Ovary (tissue), 9 donors: Measurements from ENCODE around the gene ANO6. TPM values are rescaled to one million over a fixed set of nuclear protein-coding genes. Genes with fewer than 3 reads are reported as not detected.

Experiments
- DNase-seq, 5 donors: peaks; one replicate each; pipeline ENCODE4 v3.0.0-alpha.2; 2019 to 2020
- H3K27ac ChIP-seq, 2 donors: fragments of 200-600 bp; one replicate each; pipeline versions ENCODE4 v1.5.1 to v1.8.0; 2019 to 2022
- H3K27me3 ChIP-seq: fragments of 200-600 bp; one replicate; pipeline ENCODE4 v1.8.0; 2022
- H3K36me3 ChIP-seq: fragments of 200-600 bp; sonication (generic); one replicate; pipeline ENCODE4 v1.5.1; 2019
- H3K4me1 ChIP-seq: one replicate; pipeline ENCODE4 v1.8.1; 2013; ENCODE audit warnings: mild to moderate bottlenecking, moderate library complexity; ENCODE audit not compliant: insufficient read depth
- H3K4me3 ChIP-seq: fragments of 200-600 bp; sonication (generic); one replicate; pipeline ENCODE4 v1.5.1; 2017
- H3K9me3 ChIP-seq, 2 donors: fragments of 200-600 bp in 1 of 2; sonication (generic) in 1 of 2; one replicate each; pipeline versions ENCODE4 v1.5.1 to v1.8.1; 2013 to 2019; ENCODE audit warnings: mild to moderate bottlenecking in 1 of 2, moderate library complexity in 1 of 2
- CTCF ChIP-seq, 3 donors: fragments of 450-650 bp in 2 of 3; fragments of 200-600 bp in 1 of 3; IDR thresholded peaks; one replicate each; pipeline versions ENCODE4 v1.5.1 to v1.8.0; 2016 to 2022; ENCODE audit warnings: antibody characterized with exemption in 3 of 3, mild to moderate bottlenecking in 1 of 3
- EP300 ChIP-seq: sonication (generic); formaldehyde crosslinking; IDR thresholded peaks from one replicate; pipeline ENCODE4 v1.6.1; 2017; ENCODE audit warnings: antibody characterized with exemption
- POLR2A ChIP-seq: fragments of 450-650 bp; IDR thresholded peaks from one replicate; pipeline ENCODE4 v1.6.1; 2017; ENCODE audit warnings: antibody characterized with exemption, mild to moderate bottlenecking, moderate library complexity
- WGBS, 3 donors: extraction: QIAGEN DNeasy Blood & Tissue Kit in 1 of 3; methylation state at CpG; one replicate each; pipeline versions ENCODE4 v1.1.5 to v1.1.7; 2013 to 2017; 5-methylcytosine and 5-hydroxymethylcytosine counted together
- intact Hi-C, 4 donors: fragments of 100-400 bp; cut with DNase I; formaldehyde crosslinking; loops; one replicate each; pipeline versions ENCODE4 v1.11.0 to v1.15.1; 2022 to 2023
- polyA plus RNA-seq, 2 donors: library from polyadenylated mRNA; stranded (reverse); fragments of 200-250 nt in 1 of 2; fragments of 350-450 nt in 1 of 2; fragmentation: Illumina TruSeq in 1 of 2; extraction: RNeasy Lipid Tissue Mini Kit (QIAGEN cat#74804) in 1 of 2; gene quantifications; one replicate each; pipeline ENCODE4 v1.2.3, GENCODE V29; 2013 to 2014
- total RNA-seq, 7 donors: library from RNA; depleted of rRNA in 2 of 7; stranded (reverse); fragments of >200 nt in 2 of 7; fragmentation: NEBNext Ultra II Directional in 3 of 7; extraction: Animal tissue kit (Norgen Biotek cat#: 25700) in 3 of 7; gene quantifications; one replicate each; pipeline versions ENCODE4 v1.1.0 to v1.2.4, GENCODE V29; 2016 to 2023
- donor health status: DM: no; HTN: no; CAD: no; lungs with moderate emphysema.
- donor health status: DM: no; HTN: no; CAD: no.
- donor health status: Bipolar disorder and iron deficiency.
- donor health status: DM: yes; HTN: yes; CAD: no.
- donor health status: DM: no; HTN: no; CAD: no.
- donor health status: DM: yes; HTN: yes; CAD: no.

The ANO6 gene
- total and polyA plus RNA-seq, 9 donors: 38.8 to 88.5 (median 63.2) TPM

DNA sequence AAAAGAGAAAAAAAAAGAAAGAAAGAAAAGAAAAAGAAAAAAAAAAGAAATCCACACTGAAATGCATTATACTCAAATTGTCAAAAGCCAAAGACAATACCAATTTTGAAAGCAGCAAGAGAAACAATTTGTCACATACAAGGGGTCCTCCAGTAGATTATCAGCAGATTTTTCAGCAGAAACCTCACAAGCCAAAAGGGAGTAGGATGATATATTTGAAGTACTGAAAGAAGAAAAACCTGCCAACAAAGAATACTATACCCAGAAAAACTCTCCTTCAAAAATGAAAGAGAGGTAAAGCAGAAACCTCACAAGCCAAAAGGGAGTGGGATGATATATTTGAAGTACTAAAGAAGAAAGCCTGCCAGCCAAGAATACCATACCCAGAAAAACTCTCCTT, 37.1 kb upstream of the ANO6 start:
- H3K4me1 ChIP-seq: no peaks in the 10 kb centered on the region
- peaks cover 4 to 9% of the 10 kb centered on the region in 2 donors for H3K9me3 ChIP-seq
- H3K27me3 ChIP-seq: no peaks in the 10 kb centered on the region
- no peak overlapping the region for H3K4me3 ChIP-seq
- no peak for DNase-seq
- H3K27ac ChIP-seq: no peak overlapping the region
- TF ChIP-seq CTCF (IDR thresholded peaks at IDR 0.05): no peak
- no peaks in the 10 kb centered on the region for H3K36me3 ChIP-seq
- intact Hi-C loops: no loop called here

- TF ChIP-seq POLR2A (no peak), CTCF (IDR thresholded peaks at IDR 0.05) (no peak), EP300 (no peak)
- H3K36me3 ChIP-seq: no peaks in the 10 kb centered on the region
- DNase-seq: no peak
- no peak overlapping the region for H3K27ac ChIP-seq
- intact Hi-C loops: no loop called here
- H3K4me3 ChIP-seq: no peak overlapping the region
- no peaks in the 10 kb centered on the region for H3K27me3 ChIP-seq
- no peaks in the 10 kb centered on the region for H3K4me1 ChIP-seq
- H3K9me3 ChIP-seq: peaks cover 4 to 9% of the 10 kb centered on the region in 2 donors
Measured at GRCh38 chr12:45182511-45182910, 33.4 kb upstream of the ANO6 start.

GRCh38 chr12:45183246-45183645, 32.6 kb upstream of the ANO6 start:
- Histone ChIP-seq H3K27ac (no peak overlapping the region), H3K4me1 (no peaks in the 10 kb centered on the region), H3K4me3 (no peak overlapping the region), H3K9me3 (peaks cover 4 to 9% of the 10 kb centered on the region in 2 donors), H3K27me3 (no peaks in the 10 kb centered on the region), H3K36me3 (no peaks in the 10 kb centered on the region)
- WGBS, 3 donors: 38 to 44% (median 43%) methylated on average over 2 of the region's 2 CpGs
- intact Hi-C loops: no loop called here
- TF ChIP-seq EP300 (no peak), POLR2A (no peak), CTCF (IDR thresholded peaks at IDR 0.05) (peak in 2 of 3 donors; percentile 25 to 43)
- no peak for DNase-seq

- no peak for DNase-seq
- Histone ChIP-seq H3K4me1 (no peaks in the 10 kb centered on the region), H3K36me3 (no peaks in the 10 kb centered on the region), H3K27ac (no peak overlapping the region), H3K4me3 (no peak overlapping the region), H3K27me3 (no peaks in the 10 kb centered on the region), H3K9me3 (peaks cover under 1 to 3% of the 10 kb centered on the region in 2 donors)
- TF ChIP-seq EP300: no peak
- no peak for TF ChIP-seq CTCF (IDR thresholded peaks at IDR 0.05)
- 89 to 91% (median 89%) methylated on average over 6 of the region's 6 CpGs for WGBS, 3 donors
- intact Hi-C loops: no loop called here
Measured at GRCh38 chr12:45184147-45184963, 31.5 kb upstream of the ANO6 start.
